GM23338 (cell line): ENCODE measurements around the gene PRLH. TPM values are rescaled to one million over a fixed set of nuclear protein-coding genes. Genes with fewer than 3 reads are reported as not detected.

ENCODE experiments used
- ATAC-seq: fragments of 200-7000 bp; cut with Tn5 transposase; 3 replicates; pipeline ENCODE4 v1.9.1; 2020
- DNase-seq: peaks from one replicate; pipeline ENCODE4 v3.0.0-alpha.2; 2015; ENCODE audit warnings: low spot score
- H2AFZ ChIP-seq: fragments of 200-600 bp; sonication (generic); 2 replicates; pipeline ENCODE4 v1.8.0; 2016; ENCODE audit warnings: antibody characterized with exemption, mild to moderate bottlenecking, moderate library complexity
- H3F3A ChIP-seq: fragments of 200-600 bp; sonication (generic); replicated peaks from 2 replicates; pipeline ENCODE4 v1.8.0; 2017; ENCODE audit warnings: antibody characterized with exemption, mixed run types, low read depth
- H3K27ac ChIP-seq: fragments of 200-600 bp; sonication (generic); 2 replicates; pipeline ENCODE4 v1.6.1; 2016; ENCODE audit warnings: low read depth
- H3K27me3 ChIP-seq: fragments of 200-600 bp; sonication (generic); 2 replicates; pipeline ENCODE4 v1.8.0; 2016; ENCODE audit warnings: mild to moderate bottlenecking, mixed run types, moderate library complexity; ENCODE audit not compliant: insufficient read depth
- H3K36me3 ChIP-seq: fragments of 200-600 bp; sonication (generic); 2 replicates; pipeline ENCODE4 v1.8.0; 2016; ENCODE audit warnings: mild to moderate bottlenecking; ENCODE audit not compliant: insufficient read depth
- H3K4me1 ChIP-seq: fragments of 200-600 bp; sonication (generic); 2 replicates; pipeline ENCODE4 v1.8.0; 2016; ENCODE audit warnings: mild to moderate bottlenecking, moderate library complexity; ENCODE audit not compliant: insufficient read depth
- H3K4me2 ChIP-seq: fragments of 200-600 bp; sonication (generic); 2 replicates; pipeline ENCODE4 v1.7.1; 2017; ENCODE audit warnings: mixed run types
- H3K4me3 ChIP-seq: fragments of 200-600 bp; sonication (generic); 2 replicates; pipeline ENCODE4 v1.6.1; 2016; ENCODE audit warnings: mixed run types
- H3K79me2 ChIP-seq: fragments of 200-600 bp; sonication (generic); replicated peaks from 2 replicates; pipeline ENCODE4 v1.8.0; 2017; ENCODE audit warnings: mild to moderate bottlenecking; ENCODE audit not compliant: insufficient read depth
- H3K9me2 ChIP-seq: fragments of 200-600 bp; sonication (generic); 2 replicates; pipeline ENCODE4 v1.8.0; 2017; ENCODE audit not compliant: insufficient read depth
- H4K20me1 ChIP-seq: fragments of 200-600 bp; sonication (generic); replicated peaks from 2 replicates; pipeline ENCODE4 v1.8.0; 2017; ENCODE audit warnings: mild to moderate bottlenecking; ENCODE audit not compliant: insufficient read depth
- H3K27ac Mint-ChIP-seq: 2 replicates; pipeline ENCODE4 v1.8.0; 2020; ENCODE audit warnings: inconsistent platforms, mild to moderate bottlenecking, moderate library complexity, mixed read lengths
- H3K27me3 Mint-ChIP-seq: 3 replicates; pipeline ENCODE4 v1.8.0; 2022; ENCODE audit warnings: low read depth, mild to moderate bottlenecking, moderate library complexity, mixed read lengths, inconsistent platforms; ENCODE audit not compliant: insufficient read depth, poor library complexity
- H3K36me3 Mint-ChIP-seq: 3 replicates; pipeline ENCODE4 v1.8.0; 2021; ENCODE audit warnings: low read depth, mild to moderate bottlenecking, inconsistent platforms, moderate library complexity, mixed read lengths
- H3K4me1 Mint-ChIP-seq: 3 replicates; pipeline ENCODE4 v1.8.0; 2020; ENCODE audit warnings: mild to moderate bottlenecking, inconsistent platforms, mixed read lengths
- H3K4me3 Mint-ChIP-seq: 3 replicates; pipeline ENCODE4 v1.8.0; 2021; ENCODE audit warnings: moderate library complexity, mild to moderate bottlenecking, inconsistent platforms, mixed read lengths
- H3K9me3 Mint-ChIP-seq: 3 replicates; pipeline ENCODE4 v1.8.0; 2020; ENCODE audit warnings: moderate library complexity, mild to moderate bottlenecking, inconsistent platforms, mixed read lengths
- CREB1 ChIP-seq: fragments of 250-450 bp; sonication (Bioruptor Pico); IDR thresholded peaks from 2 replicates; pipeline ENCODE4 v1.5.0; 2020; ENCODE audit warnings: low read depth, mild to moderate bottlenecking, moderate library complexity
- EZH2 ChIP-seq: fragments of 200-600 bp; sonication (generic); IDR thresholded peaks from one replicate; pipeline ENCODE4 v1.8.0; 2017; ENCODE audit warnings: antibody characterized with exemption, mild to moderate bottlenecking, low read depth; ENCODE audit not compliant: unreplicated experiment
- EZH2phosphoT487 ChIP-seq: fragments of 200-600 bp; sonication (generic); IDR thresholded peaks from one replicate; pipeline ENCODE4 v1.8.1; 2018; ENCODE audit warnings: antibody characterized with exemption; ENCODE audit not compliant: unreplicated experiment
- JUNB ChIP-seq: IDR thresholded peaks from one replicate; pipeline ENCODE4 v1.6.1; 2016; ENCODE audit warnings: antibody characterized with exemption; ENCODE audit not compliant: unreplicated experiment
- NANOG ChIP-seq: IDR thresholded peaks from 2 replicates; pipeline ENCODE4 v1.6.1; 2016; ENCODE audit warnings: antibody characterized with exemption, borderline replicate concordance
- POLR2AphosphoS5 ChIP-seq: IDR thresholded peaks from 2 replicates; pipeline ENCODE4 v1.6.1; 2016; ENCODE audit warnings: antibody characterized with exemption, low read depth
- STAT1 ChIP-seq: IDR thresholded peaks from one replicate; pipeline ENCODE4 v1.6.1; 2016; ENCODE audit warnings: antibody characterized with exemption; ENCODE audit not compliant: unreplicated experiment
- ZNF114 ChIP-seq: fragments of 250-450 bp; sonication (Bioruptor Pico); IDR thresholded peaks from 2 replicates; pipeline ENCODE4 v1.5.0; 2020; ENCODE audit warnings: mild to moderate bottlenecking, moderate library complexity
- ZNF331 ChIP-seq: fragments of 250-450 bp; sonication (Bioruptor Pico); IDR thresholded peaks from 2 replicates; pipeline ENCODE4 v1.5.0; 2020; ENCODE audit warnings: low read depth, mild to moderate bottlenecking, moderate library complexity
- polyA plus RNA-seq: library from polyadenylated mRNA; unstranded; fragments of >200 nt; fragmentation: Nextera tagmentation; extraction: Ambion mirVana; gene quantifications from 2 replicates; pipeline ENCODE4 v1.2.1, GENCODE V29; 2016
- total RNA-seq: library from RNA; depleted of rRNA; stranded (reverse); fragments of >200 nt; shearing (Covaris generic); gene quantifications from 2 replicates; pipeline ENCODE4 v1.2.3, GENCODE V29; 2014
- TF ChIP-seq, protein P1 (sequence below): IDR thresholded peaks from one replicate; pipeline ENCODE4 v1.6.1; 2018; ENCODE audit warnings: antibody characterized with exemption; ENCODE audit not compliant: unreplicated experiment
- TF ChIP-seq, protein P2 (sequence below), 2 experiments: fragments of 200-600 bp in 1 of 2; sonication (generic) in 1 of 2; conservative IDR thresholded peaks; 2 replicates each; pipeline versions ENCODE4 v1.5.1 to v1.6.1; 2016 to 2017; ENCODE audit warnings: antibody characterized with exemption in 2 of 2, low read depth in 2 of 2, mild to moderate bottlenecking in 2 of 2, moderate library complexity in 1 of 2
- TF ChIP-seq, protein P3 (sequence below): IDR thresholded peaks from 2 replicates; pipeline ENCODE4 v1.6.1; 2016; ENCODE audit warnings: antibody characterized with exemption

Gene PRLH
- total and polyA plus RNA-seq, 2 experiments from 2014 or later, result not detected

DNA sequence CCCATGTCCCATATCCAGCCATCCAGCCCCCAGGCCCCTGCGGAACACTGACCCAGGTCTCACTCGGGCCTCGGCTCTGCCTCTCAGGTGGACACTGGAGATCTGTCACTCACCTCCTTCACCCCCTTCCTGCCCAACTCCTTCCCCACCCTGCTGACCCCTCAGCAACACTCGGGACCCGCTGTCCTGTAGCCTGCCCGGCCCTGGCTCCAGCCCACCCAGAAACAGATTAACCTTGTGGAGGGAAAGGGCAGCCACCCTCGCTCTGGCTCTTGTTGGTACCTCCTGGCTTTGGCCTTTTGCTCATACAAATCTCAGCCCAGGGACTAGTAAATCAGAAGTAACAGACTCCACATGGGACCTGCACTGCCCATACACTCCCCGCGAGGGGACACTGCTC, 29.8 kb upstream of the PRLH start:
- H4K20me1 ChIP-seq, result no peaks in the 10 kb centered on the region
- peaks cover 5% of the 10 kb centered on the region for H3K27me3 Mint-ChIP-seq
- ATAC-seq, result no peak
- H3K4me3 Mint-ChIP-seq, result no peak overlapping the region
- no peak overlapping the region for H2AFZ ChIP-seq
- H3K27ac ChIP-seq, result no peak overlapping the region
- no peaks in the 10 kb centered on the region for H3K27me3 ChIP-seq
- no peak overlapping the region for H3K4me2 ChIP-seq
- H3F3A ChIP-seq, result no peaks in the 10 kb centered on the region
- H3K27ac Mint-ChIP-seq, result no peak overlapping the region
- H3K79me2 ChIP-seq, result no peaks in the 10 kb centered on the region
- no peaks in the 10 kb centered on the region for H3K36me3 ChIP-seq
- no peaks in the 10 kb centered on the region for H3K9me2 ChIP-seq
- no peaks in the 10 kb centered on the region for H3K4me1 ChIP-seq
- no peak for DNase-seq
- peaks cover 1% of the 10 kb centered on the region; the same call in 1 of the 3 replicates for H3K9me3 Mint-ChIP-seq
- H3K36me3 Mint-ChIP-seq, result no peaks in the 10 kb centered on the region; the same call in 2 of the 3 replicates
- peaks cover 17% of the 10 kb centered on the region for H3K4me1 Mint-ChIP-seq
- H3K4me3 ChIP-seq, result no peak overlapping the region
- TF ChIP-seq STAT1, result no peak
- no peak for TF ChIP-seq ZNF114 (CRISPR knock-in tag)

DNA sequence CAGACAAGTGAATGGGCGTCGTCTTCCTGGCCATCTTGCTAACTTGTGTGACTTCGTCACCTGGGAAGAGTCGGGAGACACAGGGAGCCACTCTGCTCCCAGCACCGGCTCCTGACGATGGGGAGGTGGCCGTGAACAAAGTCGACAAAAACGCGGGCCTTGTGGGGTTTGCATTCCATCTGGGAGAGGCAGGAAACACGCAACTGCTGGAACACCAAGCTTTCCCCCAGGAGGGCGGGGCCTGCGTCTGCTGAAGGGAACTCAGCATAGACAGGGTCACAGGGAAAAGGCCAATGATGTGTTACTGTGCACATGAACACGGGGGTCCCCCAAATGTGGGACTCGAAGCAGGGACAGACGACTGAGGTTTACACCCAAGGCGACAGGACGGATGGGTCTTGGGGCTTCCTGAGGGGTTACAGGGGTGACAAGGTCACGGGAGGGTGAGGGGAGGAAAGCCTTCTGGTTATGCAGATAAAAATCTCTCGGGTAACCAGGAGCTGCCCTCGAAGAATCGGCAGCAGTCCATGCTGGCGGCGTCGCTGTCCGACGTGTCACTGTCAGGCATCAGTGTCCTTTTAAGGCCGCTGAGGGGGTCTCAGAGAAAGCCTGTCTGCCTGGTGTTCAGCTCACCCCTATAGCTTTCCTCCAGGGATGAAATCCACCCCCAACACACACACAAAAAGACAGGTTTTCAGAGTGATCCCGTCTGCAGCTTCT, 28.2 kb upstream of the PRLH start:
- H3K4me1 Mint-ChIP-seq, result peaks cover 7% of the 10 kb centered on the region
- no peak overlapping the region for H3K4me3 Mint-ChIP-seq
- peaks cover 5% of the 10 kb centered on the region for H3K27me3 Mint-ChIP-seq
- Histone ChIP-seq H3K79me2 (no peaks in the 10 kb centered on the region), H3K9me2 (no peaks in the 10 kb centered on the region), H2AFZ (no peak overlapping the region), H3K36me3 (no peaks in the 10 kb centered on the region), H3F3A (no peaks in the 10 kb centered on the region), H3K4me3 (no peak overlapping the region), H3K4me2 (no peak overlapping the region), H3K27me3 (no peaks in the 10 kb centered on the region), H3K27ac (no peak overlapping the region), H4K20me1 (no peaks in the 10 kb centered on the region), H3K4me1 (no peaks in the 10 kb centered on the region)
- H3K27ac Mint-ChIP-seq, result no peak overlapping the region
- H3K9me3 Mint-ChIP-seq, result peaks cover 3% of the 10 kb centered on the region; the same call in 1 of the 3 replicates
- peak; percentile 39 for DNase-seq
- no peaks in the 10 kb centered on the region; the same call in 2 of the 3 replicates for H3K36me3 Mint-ChIP-seq
- ATAC-seq, result no peak
- TF ChIP-seq CREB1 (CRISPR knock-in tag) (no peak), EZH2 (no peak), POLR2AphosphoS5 (no peak), EZH2phosphoT487 (no peak), ZNF114 (CRISPR knock-in tag) (no peak), JUNB (no peak), NANOG (no peak), ZNF331 (CRISPR knock-in tag) (no peak)
- TF ChIP-seq, protein P1, sequence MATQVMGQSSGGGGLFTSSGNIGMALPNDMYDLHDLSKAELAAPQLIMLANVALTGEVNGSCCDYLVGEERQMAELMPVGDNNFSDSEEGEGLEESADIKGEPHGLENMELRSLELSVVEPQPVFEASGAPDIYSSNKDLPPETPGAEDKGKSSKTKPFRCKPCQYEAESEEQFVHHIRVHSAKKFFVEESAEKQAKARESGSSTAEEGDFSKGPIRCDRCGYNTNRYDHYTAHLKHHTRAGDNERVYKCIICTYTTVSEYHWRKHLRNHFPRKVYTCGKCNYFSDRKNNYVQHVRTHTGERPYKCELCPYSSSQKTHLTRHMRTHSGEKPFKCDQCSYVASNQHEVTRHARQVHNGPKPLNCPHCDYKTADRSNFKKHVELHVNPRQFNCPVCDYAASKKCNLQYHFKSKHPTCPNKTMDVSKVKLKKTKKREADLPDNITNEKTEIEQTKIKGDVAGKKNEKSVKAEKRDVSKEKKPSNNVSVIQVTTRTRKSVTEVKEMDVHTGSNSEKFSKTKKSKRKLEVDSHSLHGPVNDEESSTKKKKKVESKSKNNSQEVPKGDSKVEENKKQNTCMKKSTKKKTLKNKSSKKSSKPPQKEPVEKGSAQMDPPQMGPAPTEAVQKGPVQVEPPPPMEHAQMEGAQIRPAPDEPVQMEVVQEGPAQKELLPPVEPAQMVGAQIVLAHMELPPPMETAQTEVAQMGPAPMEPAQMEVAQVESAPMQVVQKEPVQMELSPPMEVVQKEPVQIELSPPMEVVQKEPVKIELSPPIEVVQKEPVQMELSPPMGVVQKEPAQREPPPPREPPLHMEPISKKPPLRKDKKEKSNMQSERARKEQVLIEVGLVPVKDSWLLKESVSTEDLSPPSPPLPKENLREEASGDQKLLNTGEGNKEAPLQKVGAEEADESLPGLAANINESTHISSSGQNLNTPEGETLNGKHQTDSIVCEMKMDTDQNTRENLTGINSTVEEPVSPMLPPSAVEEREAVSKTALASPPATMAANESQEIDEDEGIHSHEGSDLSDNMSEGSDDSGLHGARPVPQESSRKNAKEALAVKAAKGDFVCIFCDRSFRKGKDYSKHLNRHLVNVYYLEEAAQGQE, result no peak
- TF ChIP-seq, protein P2, sequence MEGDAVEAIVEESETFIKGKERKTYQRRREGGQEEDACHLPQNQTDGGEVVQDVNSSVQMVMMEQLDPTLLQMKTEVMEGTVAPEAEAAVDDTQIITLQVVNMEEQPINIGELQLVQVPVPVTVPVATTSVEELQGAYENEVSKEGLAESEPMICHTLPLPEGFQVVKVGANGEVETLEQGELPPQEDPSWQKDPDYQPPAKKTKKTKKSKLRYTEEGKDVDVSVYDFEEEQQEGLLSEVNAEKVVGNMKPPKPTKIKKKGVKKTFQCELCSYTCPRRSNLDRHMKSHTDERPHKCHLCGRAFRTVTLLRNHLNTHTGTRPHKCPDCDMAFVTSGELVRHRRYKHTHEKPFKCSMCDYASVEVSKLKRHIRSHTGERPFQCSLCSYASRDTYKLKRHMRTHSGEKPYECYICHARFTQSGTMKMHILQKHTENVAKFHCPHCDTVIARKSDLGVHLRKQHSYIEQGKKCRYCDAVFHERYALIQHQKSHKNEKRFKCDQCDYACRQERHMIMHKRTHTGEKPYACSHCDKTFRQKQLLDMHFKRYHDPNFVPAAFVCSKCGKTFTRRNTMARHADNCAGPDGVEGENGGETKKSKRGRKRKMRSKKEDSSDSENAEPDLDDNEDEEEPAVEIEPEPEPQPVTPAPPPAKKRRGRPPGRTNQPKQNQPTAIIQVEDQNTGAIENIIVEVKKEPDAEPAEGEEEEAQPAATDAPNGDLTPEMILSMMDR (conservative IDR thresholded peaks at IDR 0.05; ENCODE audit: low read depth in 2 of 2), result no peak
- TF ChIP-seq, protein P3, sequence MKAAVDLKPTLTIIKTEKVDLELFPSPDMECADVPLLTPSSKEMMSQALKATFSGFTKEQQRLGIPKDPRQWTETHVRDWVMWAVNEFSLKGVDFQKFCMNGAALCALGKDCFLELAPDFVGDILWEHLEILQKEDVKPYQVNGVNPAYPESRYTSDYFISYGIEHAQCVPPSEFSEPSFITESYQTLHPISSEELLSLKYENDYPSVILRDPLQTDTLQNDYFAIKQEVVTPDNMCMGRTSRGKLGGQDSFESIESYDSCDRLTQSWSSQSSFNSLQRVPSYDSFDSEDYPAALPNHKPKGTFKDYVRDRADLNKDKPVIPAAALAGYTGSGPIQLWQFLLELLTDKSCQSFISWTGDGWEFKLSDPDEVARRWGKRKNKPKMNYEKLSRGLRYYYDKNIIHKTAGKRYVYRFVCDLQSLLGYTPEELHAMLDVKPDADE, result no peak
